NCI-H128 (cell line): Measurements from ENCODE around the gene SLC12A1.
A peak's percentile ranks its signal among the peaks of the same experiment; 100 is the strongest.

Experiments
- DNase-seq: peaks from one replicate; lab custom pipeline; 2025; ENCODE audit not compliant: unreplicated experiment; lab: John Stamatoyannopoulos, UW

SLC12A1 gene

GRCh38 chr15:48205981-48206380 is at the start of gene SLC12A1:
SLC12A1 (plus strand) TSS chr15:48206302; CDS start chr15:48207720, 1,418 bp downstream.
- DNase-seq: no peak

GRCh38 chr15:48168616-48169015 is 37.5 kb upstream of the SLC12A1 start:
- DNase-seq: no peak

- no peak for DNase-seq
These were observed 35.1 kb upstream of the SLC12A1 start for GRCh38 chr15:48170981-48171380.

GRCh38 chr15:48175126-48175525 is 31.0 kb upstream of the SLC12A1 start:
- no peak for DNase-seq

- DNase-seq: no peak
These were observed 30.0 kb upstream of the SLC12A1 start for GRCh38 chr15:48176112-48176511.

- no peak for DNase-seq
These were observed 29.1 kb upstream of the SLC12A1 start for GRCh38 chr15:48176957-48177356.

- DNase-seq: no peak
These were observed 28.7 kb upstream of the SLC12A1 start for GRCh38 chr15:48177383-48177765.

GRCh38 chr15:48177766-48178647 is 28.1 kb upstream of the SLC12A1 start, which contains the start of gene MYEF2:
MYEF2 (minus strand) TSS chr15:48178295; CDS start chr15:48178237, 58 bp downstream.
- DNase-seq: peak; percentile 54

- no peak for DNase-seq
These were observed 27.5 kb upstream of the SLC12A1 start for GRCh38 chr15:48178648-48178931.

- no peak for DNase-seq
These were observed 23.4 kb upstream of the SLC12A1 start for GRCh38 chr15:48182749-48183148.

- no peak for DNase-seq
These were observed 20.6 kb upstream of the SLC12A1 start for GRCh38 chr15:48185529-48185928.

- DNase-seq: no peak
These were observed 19.8 kb upstream of the SLC12A1 start for GRCh38 chr15:48186271-48186670.

- DNase-seq: no peak
These were observed 15.0 kb upstream of the SLC12A1 start for GRCh38 chr15:48190932-48191573.

GRCh38 chr15:48191574-48192225 is 14.4 kb upstream of the SLC12A1 start, which contains the start of gene CTXN2:
CTXN2 (plus strand) TSS chr15:48191665; CDS start chr15:48201301, 9,636 bp downstream.
- no peak for DNase-seq

- no peak for DNase-seq
These were observed 4.0 kb upstream of the SLC12A1 start for GRCh38 chr15:48202068-48202467.

GRCh38 chr15:48221261-48221660 is 15.2 kb downstream of the SLC12A1 start:
- DNase-seq: no peak

GRCh38 chr15:48221885-48222284 is 15.8 kb downstream of the SLC12A1 start:
- no peak for DNase-seq

- no peak for DNase-seq
These were observed 16.5 kb downstream of the SLC12A1 start for GRCh38 chr15:48222627-48223026.

GRCh38 chr15:48225771-48226170 is 19.7 kb downstream of the SLC12A1 start:
- DNase-seq: no peak

GRCh38 chr15:48230498-48230897 is 24.4 kb downstream of the SLC12A1 start:
- DNase-seq: no peak

GRCh38 chr15:48233246-48233645 is 27.1 kb downstream of the SLC12A1 start:
- DNase-seq: no peak

GRCh38 chr15:48239334-48239733 is 33.2 kb downstream of the SLC12A1 start:
- DNase-seq: no peak
